GM18508 (cell line): Measurements from ENCODE around the gene RYR2.
"Not testable (repeated sequence)": the region's sequence is repeated elsewhere in the genome, so short reads cannot be mapped to it uniquely, and the experiment has no call there.

ENCODE experiments used
- ATAC-seq: cut with Tn5 transposase; IDR thresholded peaks from one replicate; pipeline ENCODE4 v1.9.1; 2021; ENCODE audit warnings: moderate number of reproducible peaks; ENCODE audit not compliant: insufficient read depth, unreplicated experiment

Gene RYR2

GRCh38 chr1:237799762-237800474, 757.9 kb downstream of the RYR2 start:
- ATAC-seq: peak; percentile 82

- ATAC-seq: no peak
These were observed 762.5 kb downstream of the RYR2 start for GRCh38 chr1:237804516-237804915.

GRCh38 chr1:237809099-237809498, 767.1 kb downstream of the RYR2 start:
- no peak for ATAC-seq

- ATAC-seq: no peak
These were observed 769.6 kb downstream of the RYR2 start for GRCh38 chr1:237811633-237812032.

GRCh38 chr1:237812061-237812460, 770.1 kb downstream of the RYR2 start:
- ATAC-seq: no peak

GRCh38 chr1:237814319-237814924, 772.4 kb downstream of the RYR2 start:
- no peak for ATAC-seq

GRCh38 chr1:237817277-237817676, 775.3 kb downstream of the RYR2 start:
- no peak for ATAC-seq

GRCh38 chr1:237820634-237821033, 778.6 kb downstream of the RYR2 start:
- ATAC-seq: not testable (repeated sequence)

- no peak for ATAC-seq
These were observed 790.9 kb downstream of the RYR2 start for GRCh38 chr1:237832858-237833257.

GRCh38 chr1:237834048-237834447, 792.1 kb downstream of the RYR2 start:
- no peak for ATAC-seq

- no peak for ATAC-seq
These were observed 792.5 kb downstream of the RYR2 start for GRCh38 chr1:237834461-237834860.

- no peak for ATAC-seq
These were observed 796.3 kb downstream of the RYR2 start for GRCh38 chr1:237838320-237838719.

- ATAC-seq: no peak
These were observed 797.0 kb downstream of the RYR2 start for GRCh38 chr1:237838904-237839534.

GRCh38 chr1:237841485-237841884, 799.5 kb downstream of the RYR2 start:
- ATAC-seq: no peak

GRCh38 chr1:237843516-237843915, 801.5 kb downstream of the RYR2 start:
- not testable (repeated sequence) for ATAC-seq

GRCh38 chr1:237851210-237851845, 809.3 kb downstream of the RYR2 start:
- ATAC-seq: no peak

GRCh38 chr1:237852342-237852741, 810.4 kb downstream of the RYR2 start:
- no peak for ATAC-seq

- ATAC-seq: no peak
These were observed 815.5 kb downstream of the RYR2 start for GRCh38 chr1:237857455-237857854.

- ATAC-seq: no peak
These were observed 817.0 kb downstream of the RYR2 start for GRCh38 chr1:237858992-237859391.

- ATAC-seq: no peak
These were observed 820.0 kb downstream of the RYR2 start for GRCh38 chr1:237861944-237862343.

GRCh38 chr1:237863234-237863633, 821.2 kb downstream of the RYR2 start:
- ATAC-seq: no peak
